WTC11 (cell line): ENCODE results near the gene TEX54. TPM values are rescaled to one million over a fixed set of nuclear protein-coding genes. Genes with fewer than 3 reads are reported as not detected.

Experiments used
- ATAC-seq: fragments of 200-7000 bp; cut with Tn5 transposase; 2 replicates; pipeline ENCODE4 v1.10.0; 2021; ENCODE audit warnings: mild to moderate bottlenecking, moderate library complexity
- CTCF ChIA-PET: fragments of 300-600 bp; sonication (Branson Sonifier 250); formaldehyde crosslinking; loops from one replicate; lab custom pipeline; 2021; ENCODE audit warnings: antibody characterized with exemption; lab: Charles Lee
- POLR2A ChIA-PET: fragments of 350-600 bp; sonication (Branson Sonifier 250); formaldehyde crosslinking; loops from one replicate; lab custom pipeline; 2021; ENCODE audit warnings: antibody characterized with exemption; lab: Charles Lee
- DNase-seq: peaks from one replicate; pipeline ENCODE4 v3.0.0; 2021; ENCODE audit warnings: low spot score
- H3K27ac Mint-ChIP-seq: 2 replicates; pipeline ENCODE4 v1.8.0; 2021; ENCODE audit warnings: mixed read lengths
- H3K27me3 Mint-ChIP-seq: 2 replicates; pipeline ENCODE4 v1.8.0; 2021; ENCODE audit warnings: low read depth, mild to moderate bottlenecking, moderate library complexity, mixed read lengths
- H3K36me3 Mint-ChIP-seq: 2 replicates; pipeline ENCODE4 v1.8.0; 2021; ENCODE audit warnings: mixed read lengths
- H3K4me1 Mint-ChIP-seq: 2 replicates; pipeline ENCODE4 v1.8.0; 2022; ENCODE audit warnings: mixed read lengths
- H3K4me3 Mint-ChIP-seq: 2 replicates; pipeline ENCODE4 v1.8.0; 2021; ENCODE audit warnings: mild to moderate bottlenecking, moderate library complexity, mixed read lengths
- H3K9me3 Mint-ChIP-seq: 2 replicates; pipeline ENCODE4 v1.8.0; 2021; ENCODE audit warnings: mixed read lengths
- ATF1 ChIP-seq: sonication (generic); formaldehyde crosslinking; IDR thresholded peaks from 2 replicates; pipeline ENCODE4 v1.8.1; 2023; ENCODE audit warnings: mild to moderate bottlenecking, moderate library complexity, missing genetic modification reagents
- CBFB ChIP-seq: sonication (generic); formaldehyde crosslinking; IDR thresholded peaks from 2 replicates; pipeline ENCODE4 v1.8.1; 2022; ENCODE audit warnings: mild to moderate bottlenecking, low read depth, missing genetic modification reagents
- CREM ChIP-seq: sonication (generic); formaldehyde crosslinking; IDR thresholded peaks from 2 replicates; pipeline ENCODE4 v1.8.1; 2022; ENCODE audit warnings: mild to moderate bottlenecking, missing genetic modification reagents, moderate library complexity
- EMX1 ChIP-seq: fragments of 250-450 bp; sonication (Bioruptor Pico); IDR thresholded peaks from 2 replicates; pipeline ENCODE4 v1.8.0; 2021; ENCODE audit warnings: mild to moderate bottlenecking
- ETV6 ChIP-seq: sonication (generic); formaldehyde crosslinking; IDR thresholded peaks from 2 replicates; pipeline ENCODE4 v1.8.1; 2022; ENCODE audit warnings: mild to moderate bottlenecking, missing genetic modification reagents
- FOXK1 ChIP-seq: sonication (generic); formaldehyde crosslinking; IDR thresholded peaks from 2 replicates; pipeline ENCODE4 v1.8.0; 2022; ENCODE audit warnings: mild to moderate bottlenecking, moderate library complexity, missing genetic modification reagents
- HMGA2 ChIP-seq: fragments of 250-450 bp; sonication (Bioruptor Pico); IDR thresholded peaks from 2 replicates; pipeline ENCODE4 v1.4.0; 2021; ENCODE audit warnings: mild to moderate bottlenecking, moderate library complexity
- NR2C2 ChIP-seq: sonication (generic); formaldehyde crosslinking; IDR thresholded peaks from 2 replicates; pipeline ENCODE4 v1.8.0; 2022; ENCODE audit warnings: mild to moderate bottlenecking, missing genetic modification reagents
- PRRX2 ChIP-seq: fragments of 250-450 bp; sonication (Bioruptor Pico); IDR thresholded peaks from 2 replicates; pipeline ENCODE4 v1.8.0; 2021; ENCODE audit warnings: mild to moderate bottlenecking
- TCF7 ChIP-seq: sonication (generic); formaldehyde crosslinking; IDR thresholded peaks from 2 replicates; pipeline ENCODE4 v1.8.0; 2022; ENCODE audit warnings: mild to moderate bottlenecking, low read depth, missing genetic modification reagents, moderate library complexity
- ZBTB21 ChIP-seq: sonication (generic); formaldehyde crosslinking; IDR thresholded peaks from 2 replicates; pipeline ENCODE4 v1.8.1; 2023; ENCODE audit warnings: mild to moderate bottlenecking, missing genetic modification reagents, borderline replicate concordance
- ZNF138 ChIP-seq: sonication (generic); formaldehyde crosslinking; conservative IDR thresholded peaks from 2 replicates; pipeline ENCODE4 v1.8.1; 2022; ENCODE audit warnings: mild to moderate bottlenecking, moderate library complexity, missing genetic modification reagents
- ZNF317 ChIP-seq: sonication (generic); formaldehyde crosslinking; IDR thresholded peaks from 2 replicates; pipeline ENCODE4 v1.8.1; 2023; ENCODE audit warnings: low read depth, mild to moderate bottlenecking, moderate library complexity, missing genetic modification reagents, borderline replicate concordance
- total RNA-seq: library from RNA; stranded (reverse); gene quantifications from 3 replicates; pipeline ENCODE4 v1.2.3, GENCODE V29; 2021
- TF ChIP-seq, protein P1 (sequence below): sonication (generic); formaldehyde crosslinking; IDR thresholded peaks from 2 replicates; pipeline ENCODE4 v1.8.1; 2022; ENCODE audit warnings: mild to moderate bottlenecking, moderate library complexity, missing genetic modification reagents
- TF ChIP-seq, protein P2 (sequence below): sonication (generic); formaldehyde crosslinking; IDR thresholded peaks from 2 replicates; pipeline ENCODE4 v1.8.0; 2022; ENCODE audit warnings: mild to moderate bottlenecking, missing genetic modification reagents
- TF ChIP-seq, protein P3 (sequence below): sonication (generic); formaldehyde crosslinking; conservative IDR thresholded peaks from 2 replicates; pipeline ENCODE4 v1.8.1; 2023; ENCODE audit warnings: mild to moderate bottlenecking, low read depth, missing genetic modification reagents, moderate library complexity
- TF ChIP-seq, protein P4 (sequence below): sonication (generic); formaldehyde crosslinking; IDR thresholded peaks from 2 replicates; pipeline ENCODE4 v1.8.0; 2022; ENCODE audit warnings: missing genetic modification reagents
- TF ChIP-seq, protein P5 (sequence below): fragments of 250-450 bp; sonication (Bioruptor Pico); IDR thresholded peaks from 2 replicates; pipeline ENCODE4 v2.1.2; 2022; ENCODE audit warnings: mild to moderate bottlenecking, moderate library complexity

TEX54 gene
- total RNA-seq, 1 experiment from 2014 or later, result not detected

DNA sequence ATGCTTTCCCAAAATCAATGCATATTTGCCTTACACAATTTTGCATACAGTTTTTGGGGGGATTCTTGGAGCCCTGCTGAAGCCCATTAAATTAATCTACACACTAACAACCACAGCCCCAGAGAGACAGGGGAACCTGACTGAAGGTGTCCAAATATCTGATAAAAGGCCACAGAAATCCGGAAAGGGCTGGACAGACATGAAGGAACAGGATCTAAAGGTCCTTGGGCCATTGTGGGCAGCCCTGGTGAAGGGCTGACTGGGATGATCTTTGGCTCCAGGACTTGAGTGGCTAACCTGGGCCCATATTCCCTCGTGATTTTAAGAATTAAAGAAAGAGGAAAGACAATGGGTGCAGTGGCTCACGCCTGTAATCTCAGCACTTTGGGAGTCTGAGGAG is 13.5 kb upstream of the TEX54 start:
- no peak for DNase-seq

DNA sequence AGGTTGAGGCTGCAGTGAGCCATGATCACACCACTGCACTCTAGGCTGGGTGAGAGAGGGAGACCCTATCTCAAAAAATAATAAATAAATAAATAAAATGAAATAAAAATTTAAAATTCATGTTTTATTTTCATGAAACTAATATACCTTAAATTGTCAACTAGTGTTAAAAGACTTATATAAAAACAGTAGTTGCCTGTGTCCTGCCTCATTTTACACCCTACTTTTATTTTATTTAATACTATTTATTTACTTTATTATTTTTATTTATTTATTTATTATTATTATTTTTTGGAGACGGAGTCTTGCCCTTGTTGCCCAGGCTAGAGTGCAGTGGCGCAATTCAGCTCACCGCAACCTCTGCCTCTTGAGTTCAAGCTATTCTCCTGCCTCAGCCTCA is 11.5 kb upstream of the TEX54 start:
- TF ChIP-seq, protein P1, sequence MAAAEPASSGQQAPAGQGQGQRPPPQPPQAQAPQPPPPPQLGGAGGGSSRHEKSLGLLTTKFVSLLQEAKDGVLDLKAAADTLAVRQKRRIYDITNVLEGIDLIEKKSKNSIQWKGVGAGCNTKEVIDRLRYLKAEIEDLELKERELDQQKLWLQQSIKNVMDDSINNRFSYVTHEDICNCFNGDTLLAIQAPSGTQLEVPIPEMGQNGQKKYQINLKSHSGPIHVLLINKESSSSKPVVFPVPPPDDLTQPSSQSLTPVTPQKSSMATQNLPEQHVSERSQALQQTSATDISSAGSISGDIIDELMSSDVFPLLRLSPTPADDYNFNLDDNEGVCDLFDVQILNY (CRISPR knock-in tag), result no peak
- TF ChIP-seq CBFB (CRISPR knock-in tag) (no peak), PRRX2 (CRISPR knock-in tag) (no peak), HMGA2 (CRISPR knock-in tag) (peak; percentile 95)
- peaks cover 17% of the 10 kb centered on the region for H3K9me3 Mint-ChIP-seq
- no peak for ATAC-seq
- H3K4me3 Mint-ChIP-seq, result no peak overlapping the region
- ChIA-PET POLR2A (interaction anchor here (1.5 kb wide), 1 partner anchor 11 kb away, joined by 5 read pairs; no protein-coding TSS in a partner anchor), CTCF (no interaction called here)
- no peaks in the 10 kb centered on the region for H3K27me3 Mint-ChIP-seq
- H3K36me3 Mint-ChIP-seq, result peaks cover 18% of the 10 kb centered on the region
- no peak for DNase-seq
- H3K27ac Mint-ChIP-seq, result no peak overlapping the region
- H3K4me1 Mint-ChIP-seq, result peaks cover 8% of the 10 kb centered on the region

More for the DNA sequence above, 13.5 kb upstream of the TEX54 start:
- Mint-ChIP-seq H3K9me3 (peaks cover 17% of the 10 kb centered on the region), H3K27me3 (no peaks in the 10 kb centered on the region), H3K27ac (no peak overlapping the region), H3K4me1 (peaks cover 8% of the 10 kb centered on the region), H3K36me3 (peaks cover 15% of the 10 kb centered on the region), H3K4me3 (no peak overlapping the region)
- no peak for ATAC-seq
- POLR2A ChIA-PET, result no interaction called here
- TF ChIP-seq FOXK1 (CRISPR knock-in tag), result no peak
- no peak for TF ChIP-seq NR2C2 (CRISPR knock-in tag)
- TF ChIP-seq, protein P2, sequence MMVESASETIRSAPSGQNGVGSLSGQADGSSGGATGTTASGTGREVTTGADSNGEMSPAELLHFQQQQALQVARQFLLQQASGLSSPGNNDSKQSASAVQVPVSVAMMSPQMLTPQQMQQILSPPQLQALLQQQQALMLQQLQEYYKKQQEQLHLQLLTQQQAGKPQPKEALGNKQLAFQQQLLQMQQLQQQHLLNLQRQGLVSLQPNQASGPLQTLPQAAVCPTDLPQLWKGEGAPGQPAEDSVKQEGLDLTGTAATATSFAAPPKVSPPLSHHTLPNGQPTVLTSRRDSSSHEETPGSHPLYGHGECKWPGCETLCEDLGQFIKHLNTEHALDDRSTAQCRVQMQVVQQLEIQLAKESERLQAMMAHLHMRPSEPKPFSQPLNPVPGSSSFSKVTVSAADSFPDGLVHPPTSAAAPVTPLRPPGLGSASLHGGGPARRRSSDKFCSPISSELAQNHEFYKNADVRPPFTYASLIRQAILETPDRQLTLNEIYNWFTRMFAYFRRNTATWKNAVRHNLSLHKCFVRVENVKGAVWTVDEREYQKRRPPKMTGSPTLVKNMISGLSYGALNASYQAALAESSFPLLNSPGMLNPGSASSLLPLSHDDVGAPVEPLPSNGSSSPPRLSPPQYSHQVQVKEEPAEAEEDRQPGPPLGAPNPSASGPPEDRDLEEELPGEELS (CRISPR knock-in tag), result no peak
- no peak for TF ChIP-seq ZBTB21 (CRISPR knock-in tag)
- no peak for TF ChIP-seq ZNF138
- TF ChIP-seq TCF7 (CRISPR knock-in tag), result no peak
- TF ChIP-seq ETV6, result no peak
- TF ChIP-seq EMX1 (CRISPR knock-in tag), result no peak
- TF ChIP-seq HMGA2 (CRISPR knock-in tag), result no peak
- TF ChIP-seq ATF1 (CRISPR knock-in tag), result no peak
- TF ChIP-seq, protein P3, sequence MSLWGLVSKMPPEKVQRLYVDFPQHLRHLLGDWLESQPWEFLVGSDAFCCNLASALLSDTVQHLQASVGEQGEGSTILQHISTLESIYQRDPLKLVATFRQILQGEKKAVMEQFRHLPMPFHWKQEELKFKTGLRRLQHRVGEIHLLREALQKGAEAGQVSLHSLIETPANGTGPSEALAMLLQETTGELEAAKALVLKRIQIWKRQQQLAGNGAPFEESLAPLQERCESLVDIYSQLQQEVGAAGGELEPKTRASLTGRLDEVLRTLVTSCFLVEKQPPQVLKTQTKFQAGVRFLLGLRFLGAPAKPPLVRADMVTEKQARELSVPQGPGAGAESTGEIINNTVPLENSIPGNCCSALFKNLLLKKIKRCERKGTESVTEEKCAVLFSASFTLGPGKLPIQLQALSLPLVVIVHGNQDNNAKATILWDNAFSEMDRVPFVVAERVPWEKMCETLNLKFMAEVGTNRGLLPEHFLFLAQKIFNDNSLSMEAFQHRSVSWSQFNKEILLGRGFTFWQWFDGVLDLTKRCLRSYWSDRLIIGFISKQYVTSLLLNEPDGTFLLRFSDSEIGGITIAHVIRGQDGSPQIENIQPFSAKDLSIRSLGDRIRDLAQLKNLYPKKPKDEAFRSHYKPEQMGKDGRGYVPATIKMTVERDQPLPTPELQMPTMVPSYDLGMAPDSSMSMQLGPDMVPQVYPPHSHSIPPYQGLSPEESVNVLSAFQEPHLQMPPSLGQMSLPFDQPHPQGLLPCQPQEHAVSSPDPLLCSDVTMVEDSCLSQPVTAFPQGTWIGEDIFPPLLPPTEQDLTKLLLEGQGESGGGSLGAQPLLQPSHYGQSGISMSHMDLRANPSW (CRISPR knock-in tag), result no peak
- TF ChIP-seq, protein P4, sequence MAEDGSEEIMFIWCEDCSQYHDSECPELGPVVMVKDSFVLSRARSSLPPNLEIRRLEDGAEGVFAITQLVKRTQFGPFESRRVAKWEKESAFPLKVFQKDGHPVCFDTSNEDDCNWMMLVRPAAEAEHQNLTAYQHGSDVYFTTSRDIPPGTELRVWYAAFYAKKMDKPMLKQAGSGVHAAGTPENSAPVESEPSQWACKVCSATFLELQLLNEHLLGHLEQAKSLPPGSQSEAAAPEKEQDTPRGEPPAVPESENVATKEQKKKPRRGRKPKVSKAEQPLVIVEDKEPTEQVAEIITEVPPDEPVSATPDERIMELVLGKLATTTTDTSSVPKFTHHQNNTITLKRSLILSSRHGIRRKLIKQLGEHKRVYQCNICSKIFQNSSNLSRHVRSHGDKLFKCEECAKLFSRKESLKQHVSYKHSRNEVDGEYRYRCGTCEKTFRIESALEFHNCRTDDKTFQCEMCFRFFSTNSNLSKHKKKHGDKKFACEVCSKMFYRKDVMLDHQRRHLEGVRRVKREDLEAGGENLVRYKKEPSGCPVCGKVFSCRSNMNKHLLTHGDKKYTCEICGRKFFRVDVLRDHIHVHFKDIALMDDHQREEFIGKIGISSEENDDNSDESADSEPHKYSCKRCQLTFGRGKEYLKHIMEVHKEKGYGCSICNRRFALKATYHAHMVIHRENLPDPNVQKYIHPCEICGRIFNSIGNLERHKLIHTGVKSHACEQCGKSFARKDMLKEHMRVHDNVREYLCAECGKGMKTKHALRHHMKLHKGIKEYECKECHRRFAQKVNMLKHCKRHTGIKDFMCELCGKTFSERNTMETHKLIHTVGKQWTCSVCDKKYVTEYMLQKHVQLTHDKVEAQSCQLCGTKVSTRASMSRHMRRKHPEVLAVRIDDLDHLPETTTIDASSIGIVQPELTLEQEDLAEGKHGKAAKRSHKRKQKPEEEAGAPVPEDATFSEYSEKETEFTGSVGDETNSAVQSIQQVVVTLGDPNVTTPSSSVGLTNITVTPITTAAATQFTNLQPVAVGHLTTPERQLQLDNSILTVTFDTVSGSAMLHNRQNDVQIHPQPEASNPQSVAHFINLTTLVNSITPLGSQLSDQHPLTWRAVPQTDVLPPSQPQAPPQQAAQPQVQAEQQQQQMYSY (CRISPR knock-in tag), result no peak
- TF ChIP-seq CREM (CRISPR knock-in tag), result no peak
- no peak for TF ChIP-seq ZNF317
- TF ChIP-seq, protein P5, sequence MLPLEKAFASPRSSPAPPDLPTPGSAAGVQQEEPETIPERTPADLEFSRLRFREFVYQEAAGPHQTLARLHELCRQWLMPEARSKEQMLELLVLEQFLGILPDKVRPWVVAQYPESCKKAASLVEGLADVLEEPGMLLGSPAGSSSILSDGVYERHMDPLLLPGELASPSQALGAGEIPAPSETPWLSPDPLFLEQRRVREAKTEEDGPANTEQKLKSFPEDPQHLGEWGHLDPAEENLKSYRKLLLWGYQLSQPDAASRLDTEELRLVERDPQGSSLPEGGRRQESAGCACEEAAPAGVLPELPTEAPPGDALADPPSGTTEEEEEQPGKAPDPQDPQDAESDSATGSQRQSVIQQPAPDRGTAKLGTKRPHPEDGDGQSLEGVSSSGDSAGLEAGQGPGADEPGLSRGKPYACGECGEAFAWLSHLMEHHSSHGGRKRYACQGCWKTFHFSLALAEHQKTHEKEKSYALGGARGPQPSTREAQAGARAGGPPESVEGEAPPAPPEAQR (CRISPR knock-in tag), result no peak
- CTCF ChIA-PET, result no interaction called here
